H9 (cell line): ENCODE data around the gene IQGAP2. TPM values are rescaled to one million over a fixed set of nuclear protein-coding genes. Genes with fewer than 3 reads are reported as not detected.

Source experiments
- DNase-seq: peaks from one replicate; pipeline ENCODE4 v3.0.0-alpha.2; 2017
- H2AFZ ChIP-seq: one replicate; pipeline ENCODE4 v1.6.1; 2013; ENCODE audit warnings: mild to moderate bottlenecking, low read length, control low read depth, moderate library complexity
- H2AK5ac ChIP-seq: 2 replicates; pipeline ENCODE4 v1.6.1; 2013; ENCODE audit warnings: low read length, control low read depth, mixed read lengths; ENCODE audit not compliant: insufficient read length
- H2BK120ac ChIP-seq: one replicate; pipeline ENCODE4 v1.6.1; 2013; ENCODE audit warnings: low read depth, mild to moderate bottlenecking, low read length, control low read depth, inconsistent platforms; ENCODE audit not compliant: poor library complexity, severe bottlenecking
- H2BK12ac ChIP-seq: 2 replicates; pipeline ENCODE4 v1.6.1; 2013; ENCODE audit warnings: low read length, control low read depth, mixed read lengths, low read depth; ENCODE audit not compliant: insufficient read length
- H2BK15ac ChIP-seq: 2 replicates; pipeline ENCODE4 v1.6.1; 2013; ENCODE audit warnings: low read depth, low read length, control low read depth
- H2BK20ac ChIP-seq: one replicate; pipeline ENCODE4 v1.6.1; 2013; ENCODE audit warnings: low read depth, mild to moderate bottlenecking, low read length, control low read depth, inconsistent platforms; ENCODE audit not compliant: poor library complexity, severe bottlenecking
- H2BK5ac ChIP-seq: 2 replicates; pipeline ENCODE4 v1.6.1; 2013; ENCODE audit warnings: low read length, control low read depth, mixed read lengths; ENCODE audit not compliant: insufficient read length
- H3K14ac ChIP-seq: 2 replicates; pipeline ENCODE4 v1.6.1; 2013; ENCODE audit warnings: low read length, control low read depth; ENCODE audit not compliant: insufficient read depth
- H3K18ac ChIP-seq: 2 replicates; pipeline ENCODE4 v1.6.1; 2013; ENCODE audit warnings: low read depth, mild to moderate bottlenecking, mixed read lengths, low read length, control low read depth; ENCODE audit not compliant: insufficient read length
- H3K23ac ChIP-seq: 2 replicates; pipeline ENCODE4 v1.6.1; 2013; ENCODE audit warnings: low read length, control low read depth, mixed read lengths, low read depth; ENCODE audit not compliant: insufficient read length
- H3K23me2 ChIP-seq: 2 replicates; pipeline ENCODE4 v1.6.1; 2013; ENCODE audit warnings: low read depth, mild to moderate bottlenecking, mixed read lengths, low read length, control low read depth; ENCODE audit not compliant: insufficient read length, poor library complexity, severe bottlenecking
- H3K27ac ChIP-seq: 2 replicates; pipeline ENCODE4 v1.5.1; 2013; ENCODE audit warnings: low read length, control low read depth, mixed read lengths, low read depth; ENCODE audit not compliant: insufficient read length
- H3K27me3 ChIP-seq: 2 replicates; pipeline ENCODE4 v1.6.1; 2013; ENCODE audit warnings: low read length, control low read depth, inconsistent platforms; ENCODE audit not compliant: insufficient read depth
- H3K4ac ChIP-seq: 2 replicates; pipeline ENCODE4 v1.6.1; 2013; ENCODE audit warnings: low read depth, mild to moderate bottlenecking, control low read depth, inconsistent platforms, low read length, moderate library complexity
- H3K4me1 ChIP-seq: 2 replicates; pipeline ENCODE4 v1.6.1; 2013; ENCODE audit warnings: low read length, control low read depth, inconsistent platforms; ENCODE audit not compliant: insufficient read depth
- H3K4me2 ChIP-seq: 2 replicates; pipeline ENCODE4 v1.6.1; 2013; ENCODE audit warnings: low read length, control low read depth, mixed read lengths; ENCODE audit not compliant: insufficient read length, insufficient read depth
- H3K56ac ChIP-seq: 2 replicates; pipeline ENCODE4 v1.6.1; 2013; ENCODE audit warnings: low read depth, mild to moderate bottlenecking, mixed read lengths, low read length, control low read depth; ENCODE audit not compliant: insufficient read length
- H3K79me1 ChIP-seq: 2 replicates; pipeline ENCODE4 v1.6.1; 2013; ENCODE audit warnings: low read depth, mild to moderate bottlenecking, moderate library complexity, low read length, control low read depth, inconsistent platforms; ENCODE audit not compliant: insufficient read depth, poor library complexity, severe bottlenecking
- H3K79me2 ChIP-seq: 2 replicates; pipeline ENCODE4 v1.6.1; 2013; ENCODE audit warnings: low read length, control low read depth, inconsistent platforms; ENCODE audit not compliant: insufficient read depth
- H3K9ac ChIP-seq: 2 replicates; pipeline ENCODE4 v1.6.1; 2013; ENCODE audit warnings: low read length, control low read depth, mixed read lengths; ENCODE audit not compliant: insufficient read length; ENCODE audit errors: extremely low read depth
- H3K9me3 ChIP-seq: one replicate; pipeline ENCODE4 v1.6.1; 2013; ENCODE audit warnings: low read depth, low read length, inconsistent platforms; ENCODE audit not compliant: control insufficient read depth
- H3T11ph ChIP-seq: one replicate; pipeline ENCODE4 v1.6.1; 2013; ENCODE audit warnings: mild to moderate bottlenecking, low read length, control low read depth, inconsistent platforms
- H4K20me1 ChIP-seq: one replicate; pipeline ENCODE4 v1.6.1; 2013; ENCODE audit not compliant: control insufficient read depth, insufficient read length, insufficient read depth
- H4K5ac ChIP-seq: 2 replicates; pipeline ENCODE4 v1.6.1; 2013; ENCODE audit warnings: low read depth, mild to moderate bottlenecking, mixed read lengths, low read length, control low read depth; ENCODE audit not compliant: insufficient read length
- H4K8ac ChIP-seq: replicated peaks from 2 replicates; pipeline ENCODE4 v1.6.1; 2013; ENCODE audit warnings: low read length, control low read depth, mixed read lengths, low read depth; ENCODE audit not compliant: insufficient read length
- H4K91ac ChIP-seq: 2 replicates; pipeline ENCODE4 v1.6.1; 2013; ENCODE audit warnings: low read depth, mild to moderate bottlenecking, moderate library complexity, mixed read lengths, low read length, control low read depth; ENCODE audit not compliant: insufficient read length
- H3K27ac Mint-ChIP-seq, 3 experiments: 2 replicates in 2 of 3; 3 replicates in 1 of 3; pipeline ENCODE4 v1.8.0; 2020 to 2021; ENCODE audit warnings: mixed read lengths in 3 of 3, mild to moderate bottlenecking in 1 of 3, moderate library complexity in 1 of 3
- H3K27me3 Mint-ChIP-seq: 2 replicates; pipeline ENCODE4 v1.8.0; 2021; ENCODE audit warnings: low read depth, mild to moderate bottlenecking, moderate library complexity, mixed read lengths
- H3K36me3 Mint-ChIP-seq, 3 experiments: 2 replicates in 2 of 3; 3 replicates in 1 of 3; pipeline ENCODE4 v1.8.0; 2020 to 2021; ENCODE audit warnings: low read depth in 3 of 3, mixed read lengths in 3 of 3; ENCODE audit not compliant: insufficient read depth in 1 of 3
- H3K4me1 Mint-ChIP-seq, 2 experiments: 2 replicates each; pipeline ENCODE4 v1.8.0; 2020; ENCODE audit warnings: mixed read lengths in 2 of 2
- H3K4me3 Mint-ChIP-seq, 2 experiments: 2 replicates in 1 of 2; 3 replicates in 1 of 2; pipeline ENCODE4 v1.8.0; 2020 to 2021; ENCODE audit warnings: mild to moderate bottlenecking in 2 of 2, mixed read lengths in 2 of 2, moderate library complexity in 1 of 2
- H3K9me3 Mint-ChIP-seq, 2 experiments: 2 replicates in 1 of 2; 3 replicates in 1 of 2; pipeline ENCODE4 v1.8.0; 2020; ENCODE audit warnings: mild to moderate bottlenecking in 2 of 2, mixed read lengths in 2 of 2, moderate library complexity in 1 of 2
- WGBS: extraction: QIAGEN DNeasy Blood & Tissue Kit; methylation state at CpG from one replicate; pipeline ENCODE4 v1.1.7; 2013; ENCODE audit warnings: missing lambda C conversion rate, low lambda C conversion rate, mixed read lengths; ENCODE audit not compliant: insufficient read length; ENCODE audit errors: extremely low coverage; 5-methylcytosine and 5-hydroxymethylcytosine counted together
- total RNA-seq: library from RNA; stranded (reverse); gene quantifications from 2 replicates; pipeline ENCODE4 v1.2.1, GENCODE V29; 2021
- TF ChIP-seq, protein P1 (sequence below): fragments of 200-600 bp; sonication (generic); conservative IDR thresholded peaks from 3 replicates; pipeline ENCODE4 v1.8.0; 2021; ENCODE audit warnings: antibody characterized with exemption, mild to moderate bottlenecking

Gene IQGAP2
- total RNA-seq, 1 experiment from 2014 or later = 22.5 TPM

DNA sequence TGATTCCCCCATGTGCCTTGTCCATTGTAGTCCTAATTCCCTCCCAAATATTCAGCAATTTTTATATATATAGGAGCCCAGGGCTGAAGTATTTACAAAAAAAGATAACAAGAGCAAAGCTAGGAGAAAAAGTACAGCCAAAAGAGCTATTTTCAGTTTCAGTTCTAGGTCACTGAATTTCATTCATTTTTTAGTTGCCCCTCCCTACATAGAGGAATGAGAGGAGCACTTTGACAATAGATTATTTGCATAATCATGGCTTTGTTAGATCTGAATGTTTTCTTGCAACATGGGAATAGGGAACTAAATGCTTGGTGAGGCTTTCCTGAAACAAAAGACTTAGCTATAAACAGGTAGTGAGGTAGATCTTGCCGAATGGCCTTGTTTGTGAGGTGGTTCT, 235.4 kb downstream of the IQGAP2 start:
- H4K20me1 ChIP-seq = no peaks in the 10 kb centered on the region
- no peak overlapping the region for H3K9ac ChIP-seq
- no peaks in the 10 kb centered on the region for H3K23me2 ChIP-seq
- no peak overlapping the region for H3K14ac ChIP-seq
- Mint-ChIP-seq H3K4me1 (peaks cover 6 to 10% of the 10 kb centered on the region in 2 experiments), H3K9me3 (no peaks in the 10 kb centered on the region), H3K27ac (peak overlapping the region; percentile 39 to 62 (median 41); a peak in 5 of 7 replicates), H3K4me3 (no peak overlapping the region), H3K27me3 (no peaks in the 10 kb centered on the region), H3K36me3 (no peaks in the 10 kb centered on the region)
- no peak overlapping the region for H2BK12ac ChIP-seq
- H3K4ac ChIP-seq = no peak overlapping the region
- H3K9me3 ChIP-seq = no peaks in the 10 kb centered on the region
- H4K91ac ChIP-seq = no peak overlapping the region
- no peak overlapping the region for H3K18ac ChIP-seq
- H3T11ph ChIP-seq = no peak overlapping the region
- no peak overlapping the region for H4K5ac ChIP-seq
- no peak overlapping the region for H2BK120ac ChIP-seq
- H3K4me1 ChIP-seq = no peaks in the 10 kb centered on the region
- H2BK20ac ChIP-seq = no peak overlapping the region
- no peak overlapping the region for H3K23ac ChIP-seq
- TF ChIP-seq, protein P1, sequence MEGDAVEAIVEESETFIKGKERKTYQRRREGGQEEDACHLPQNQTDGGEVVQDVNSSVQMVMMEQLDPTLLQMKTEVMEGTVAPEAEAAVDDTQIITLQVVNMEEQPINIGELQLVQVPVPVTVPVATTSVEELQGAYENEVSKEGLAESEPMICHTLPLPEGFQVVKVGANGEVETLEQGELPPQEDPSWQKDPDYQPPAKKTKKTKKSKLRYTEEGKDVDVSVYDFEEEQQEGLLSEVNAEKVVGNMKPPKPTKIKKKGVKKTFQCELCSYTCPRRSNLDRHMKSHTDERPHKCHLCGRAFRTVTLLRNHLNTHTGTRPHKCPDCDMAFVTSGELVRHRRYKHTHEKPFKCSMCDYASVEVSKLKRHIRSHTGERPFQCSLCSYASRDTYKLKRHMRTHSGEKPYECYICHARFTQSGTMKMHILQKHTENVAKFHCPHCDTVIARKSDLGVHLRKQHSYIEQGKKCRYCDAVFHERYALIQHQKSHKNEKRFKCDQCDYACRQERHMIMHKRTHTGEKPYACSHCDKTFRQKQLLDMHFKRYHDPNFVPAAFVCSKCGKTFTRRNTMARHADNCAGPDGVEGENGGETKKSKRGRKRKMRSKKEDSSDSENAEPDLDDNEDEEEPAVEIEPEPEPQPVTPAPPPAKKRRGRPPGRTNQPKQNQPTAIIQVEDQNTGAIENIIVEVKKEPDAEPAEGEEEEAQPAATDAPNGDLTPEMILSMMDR = no peak
- no peak overlapping the region for H2BK5ac ChIP-seq
- H3K4me2 ChIP-seq = no peak overlapping the region
- whole genome bisulfite sequencing = no CpG with 5 or more reads among the region's 1 CpG
- H3K56ac ChIP-seq = no peak overlapping the region
- H2AK5ac ChIP-seq = no peak overlapping the region
- H3K27ac ChIP-seq = no peak overlapping the region
- no peak overlapping the region for H4K8ac ChIP-seq
- no peaks in the 10 kb centered on the region for H3K27me3 ChIP-seq
- H2AFZ ChIP-seq = no peak overlapping the region
- no peak overlapping the region for H2BK15ac ChIP-seq
- no peaks in the 10 kb centered on the region; the same call in 1 of the 2 replicates for H3K79me2 ChIP-seq
- H3K79me1 ChIP-seq = no peaks in the 10 kb centered on the region
- DNase-seq = no peak
